Adrenal gland (tissue), 5 donors: ENCODE data around the gene FPGS.

ENCODE experiments used
- CTCF ChIP-seq, 6 experiments: fragments of 450-650 bp in 4 of 6; fragments of 200-600 bp in 2 of 6; sonication (generic) in 1 of 6; IDR thresholded peaks; 1 replicate in 5 of 6; 2 replicates in 1 of 6; pipeline versions ENCODE4 v1.5.1 to v1.8.0; 2016 to 2021; ENCODE audit warnings: antibody characterized with exemption in 6 of 6, mild to moderate bottlenecking in 2 of 6, moderate library complexity in 1 of 6
- POLR2A ChIP-seq, 2 donors: fragments of 450-650 bp; IDR thresholded peaks; one replicate each; pipeline ENCODE4 v1.6.1; 2017; ENCODE audit warnings: antibody characterized with exemption in 2 of 2, mild to moderate bottlenecking in 2 of 2, moderate library complexity in 1 of 2
- donor health status: DM: no; HTN: no; CAD: no.

- TF ChIP-seq CTCF (IDR thresholded peaks at IDR 0.05), result no peak
- no peak for TF ChIP-seq POLR2A (IDR thresholded peaks at IDR 0.05)
These were observed 42.2 kb downstream of the FPGS start for GRCh38 chr9:127844821-127845359.
